CD4-positive, alpha-beta T cell (primary cell): ENCODE data around the gene MTOR. TPM values are rescaled to one million over a fixed set of nuclear protein-coding genes. Genes with fewer than 3 reads are reported as not detected.

ENCODE experiments used
- ATAC-seq: fragments of 200-7000 bp; cut with Tn5 transposase; one replicate; pipeline ENCODE4 v1.10.0; 2022; ENCODE audit warnings: mild to moderate bottlenecking; ENCODE audit not compliant: poor library complexity
- CTCF ChIA-PET: fragments of 350-600 bp; sonication (Branson Sonifier 250); formaldehyde crosslinking; loops from one replicate; lab custom pipeline; 2021; ENCODE audit warnings: antibody characterized with exemption, inconsistent platforms; lab: Charles Lee
- POLR2A ChIA-PET: fragments of 350-600 bp; sonication (Branson Sonifier 250); formaldehyde crosslinking; loops from one replicate; lab custom pipeline; 2021; ENCODE audit warnings: antibody characterized with exemption, inconsistent platforms; lab: Charles Lee
- DNase-seq, 14 experiments: peaks; one replicate each; pipeline ENCODE4 v3.0.0-alpha.2; 2013 to 2020; ENCODE audit warnings: mixed read lengths in 2 of 14
- H3K27ac ChIP-seq, 2 donors: one replicate each; pipeline versions ENCODE4 v1.5.1 to v1.7.0; 2013; ENCODE audit warnings: low read length in 2 of 2, low read depth in 1 of 2, mild to moderate bottlenecking in 1 of 2
- H3K27me3 ChIP-seq, 2 experiments: 1 replicate in 1 of 2; 2 replicates in 1 of 2; pipeline versions ENCODE4 v1.6.1 to v1.7.0; 2013; ENCODE audit warnings: low read length in 2 of 2, control low read depth in 1 of 2, mild to moderate bottlenecking in 1 of 2, moderate library complexity in 1 of 2; ENCODE audit not compliant: insufficient read depth in 2 of 2, control insufficient read depth in 1 of 2
- H3K36me3 ChIP-seq: one replicate; pipeline ENCODE4 v1.6.1; 2013; ENCODE audit warnings: low read length, control low read depth; ENCODE audit not compliant: insufficient read depth
- H3K4me1 ChIP-seq: one replicate; pipeline ENCODE4 v1.6.1; 2013; ENCODE audit warnings: low read length, control low read depth; ENCODE audit not compliant: insufficient read depth
- H3K4me3 ChIP-seq: one replicate; pipeline ENCODE4 v1.5.1; 2013; ENCODE audit warnings: mild to moderate bottlenecking, low read length, moderate library complexity
- H3K9me3 ChIP-seq, 2 experiments: 1 replicate in 1 of 2; 2 replicates in 1 of 2; pipeline versions ENCODE4 v1.6.1 to v1.7.0; 2013; ENCODE audit warnings: low read length in 2 of 2, mild to moderate bottlenecking in 2 of 2, control low read depth in 1 of 2, moderate library complexity in 1 of 2; ENCODE audit not compliant: control insufficient read depth in 1 of 2, insufficient read depth in 1 of 2
- H3K27ac Mint-ChIP-seq: one replicate; pipeline ENCODE4 v1.8.0; 2020; ENCODE audit warnings: mixed read lengths
- H3K27me3 Mint-ChIP-seq: one replicate; pipeline ENCODE4 v1.8.0; 2021; ENCODE audit warnings: mixed read lengths
- H3K36me3 Mint-ChIP-seq: one replicate; pipeline ENCODE4 v1.8.0; 2021; ENCODE audit warnings: low read depth, mixed read lengths
- H3K4me1 Mint-ChIP-seq: one replicate; pipeline ENCODE4 v1.8.0; 2021; ENCODE audit warnings: low read depth, mixed read lengths
- H3K4me3 Mint-ChIP-seq: one replicate; pipeline ENCODE4 v1.8.0; 2020; ENCODE audit warnings: mild to moderate bottlenecking, mixed read lengths
- H3K9me3 Mint-ChIP-seq: one replicate; pipeline ENCODE4 v1.8.0; 2020; ENCODE audit warnings: mixed read lengths
- intact Hi-C, 2 experiments: fragments of 100-400 bp; cut with DNase I in 1 of 2; cut with micrococcal nuclease in 1 of 2; formaldehyde crosslinking; loops; one replicate each; pipeline versions ENCODE4 v1.15.1 to v1.9.0; 2023 to 2025; cut with DNase I, micrococcal nuclease
- total RNA-seq, 174 experiments: library from RNA in 2 of 174; stranded (reverse) in 2 of 174; gene quantifications; one replicate each; pipeline ENCODE4 v1.2.3 and lab custom pipeline; 2021 to 2026
- TF ChIP-seq, protein P1 (sequence below): fragments of 200-600 bp; IDR thresholded peaks from one replicate; pipeline ENCODE4 v1.8.0; 2022; ENCODE audit warnings: antibody characterized with exemption, mild to moderate bottlenecking

The MTOR gene
- total RNA-seq, 2 experiments from 2014 or later = 27.3 to 28.9 TPM

DNA sequence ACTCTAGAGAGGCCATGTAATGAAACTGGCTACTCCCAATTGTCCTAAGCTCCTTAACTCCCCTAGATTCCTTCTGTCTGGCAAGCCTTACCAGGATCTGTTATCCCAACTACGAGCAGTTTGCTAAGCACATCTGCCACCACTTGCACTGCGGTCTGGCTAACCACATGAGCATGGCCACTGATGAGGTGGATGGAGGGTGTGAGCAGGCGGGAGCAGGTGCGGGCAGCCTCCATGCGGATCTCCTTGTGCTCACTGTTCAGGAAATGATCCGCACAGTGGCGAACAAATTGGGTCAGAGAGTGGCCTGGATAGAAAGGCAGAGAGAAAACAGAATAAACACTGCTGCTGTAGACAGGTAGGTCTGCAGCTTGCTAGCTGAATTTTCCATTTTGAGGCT lies 24.0 kb downstream of the MTOR start:
- Histone ChIP-seq H3K4me3 (no peak overlapping the region), H3K9me3 (no peaks in the 10 kb centered on the region), H3K36me3 (peaks cover 92% of the 10 kb centered on the region), H3K27me3 (no peaks in the 10 kb centered on the region), H3K27ac (no peak overlapping the region), H3K4me1 (peaks cover 3% of the 10 kb centered on the region)
- DNase-seq (no peak), ATAC-seq (no peak)
- Mint-ChIP-seq H3K4me3 (no peak overlapping the region), H3K4me1 (peaks cover 12% of the 10 kb centered on the region), H3K27ac (no peak overlapping the region), H3K27me3 (no peaks in the 10 kb centered on the region), H3K36me3 (peaks cover 89% of the 10 kb centered on the region), H3K9me3 (no peaks in the 10 kb centered on the region)
- TF ChIP-seq, protein P1, sequence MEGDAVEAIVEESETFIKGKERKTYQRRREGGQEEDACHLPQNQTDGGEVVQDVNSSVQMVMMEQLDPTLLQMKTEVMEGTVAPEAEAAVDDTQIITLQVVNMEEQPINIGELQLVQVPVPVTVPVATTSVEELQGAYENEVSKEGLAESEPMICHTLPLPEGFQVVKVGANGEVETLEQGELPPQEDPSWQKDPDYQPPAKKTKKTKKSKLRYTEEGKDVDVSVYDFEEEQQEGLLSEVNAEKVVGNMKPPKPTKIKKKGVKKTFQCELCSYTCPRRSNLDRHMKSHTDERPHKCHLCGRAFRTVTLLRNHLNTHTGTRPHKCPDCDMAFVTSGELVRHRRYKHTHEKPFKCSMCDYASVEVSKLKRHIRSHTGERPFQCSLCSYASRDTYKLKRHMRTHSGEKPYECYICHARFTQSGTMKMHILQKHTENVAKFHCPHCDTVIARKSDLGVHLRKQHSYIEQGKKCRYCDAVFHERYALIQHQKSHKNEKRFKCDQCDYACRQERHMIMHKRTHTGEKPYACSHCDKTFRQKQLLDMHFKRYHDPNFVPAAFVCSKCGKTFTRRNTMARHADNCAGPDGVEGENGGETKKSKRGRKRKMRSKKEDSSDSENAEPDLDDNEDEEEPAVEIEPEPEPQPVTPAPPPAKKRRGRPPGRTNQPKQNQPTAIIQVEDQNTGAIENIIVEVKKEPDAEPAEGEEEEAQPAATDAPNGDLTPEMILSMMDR = no peak
- POLR2A ChIA-PET = no interaction called here
- CTCF ChIA-PET = interaction anchor here (0.5 to 1.6 kb wide), 2 partner anchors 395 to 408 kb away, joined by 3 read pairs; no protein-coding TSS in a partner anchor
- intact Hi-C loops = no loop called here

GRCh38 chr1:11237356-11237755 lies 25.0 kb downstream of the MTOR start:
- H3K4me1 ChIP-seq = peaks cover 3% of the 10 kb centered on the region
- ATAC-seq (no peak), DNase-seq (no peak)
- peaks cover 91% of the 10 kb centered on the region for H3K36me3 ChIP-seq
- H3K27me3 ChIP-seq = no peaks in the 10 kb centered on the region
- Mint-ChIP-seq H3K27ac (no peak overlapping the region), H3K4me1 (peaks cover 12% of the 10 kb centered on the region), H3K9me3 (no peaks in the 10 kb centered on the region), H3K27me3 (no peaks in the 10 kb centered on the region), H3K36me3 (peaks cover 88% of the 10 kb centered on the region), H3K4me3 (no peak overlapping the region)
- intact Hi-C loops = no loop called here
- no peak overlapping the region for H3K4me3 ChIP-seq
- POLR2A ChIA-PET = no interaction called here
- TF ChIP-seq, protein P1 = no peak
- CTCF ChIA-PET = no interaction called here
- H3K9me3 ChIP-seq = no peaks in the 10 kb centered on the region
- H3K27ac ChIP-seq = no peak overlapping the region

DNA sequence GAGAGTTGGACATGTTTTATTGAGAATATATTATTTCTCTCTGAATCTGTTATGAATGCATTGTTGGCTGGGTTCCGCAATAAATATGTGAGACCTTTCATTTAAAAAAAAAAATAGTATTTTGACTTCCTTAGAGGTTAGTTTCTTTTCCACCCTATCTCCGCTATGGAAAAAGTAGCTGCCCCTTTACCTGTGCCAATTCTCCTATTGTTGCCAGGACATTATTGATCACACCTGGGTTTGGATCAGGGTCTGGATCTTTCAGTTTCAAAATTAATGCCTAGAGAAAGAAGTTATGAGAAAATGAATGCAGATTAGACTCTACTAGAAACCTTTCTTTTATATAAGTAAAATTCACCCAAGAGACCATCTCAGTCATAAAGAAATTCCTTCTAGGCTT lies 29.1 kb downstream of the MTOR start:
- peaks cover 96% of the 10 kb centered on the region for H3K36me3 Mint-ChIP-seq
- Histone ChIP-seq H3K27ac (no peak overlapping the region), H3K27me3 (no peaks in the 10 kb centered on the region), H3K9me3 (no peaks in the 10 kb centered on the region), H3K36me3 (peaks cover 96% of the 10 kb centered on the region), H3K4me1 (peaks cover 3% of the 10 kb centered on the region), H3K4me3 (no peak overlapping the region)
- no peak for ATAC-seq
- POLR2A ChIA-PET = no interaction called here
- H3K9me3 Mint-ChIP-seq = no peaks in the 10 kb centered on the region
- no peak overlapping the region for H3K27ac Mint-ChIP-seq
- no peak for DNase-seq
- CTCF ChIA-PET = no interaction called here
- peaks cover 6% of the 10 kb centered on the region for H3K4me1 Mint-ChIP-seq
- H3K4me3 Mint-ChIP-seq = no peak overlapping the region
- intact Hi-C loops = no loop called here
- no peaks in the 10 kb centered on the region for H3K27me3 Mint-ChIP-seq
- TF ChIP-seq, protein P1 = no peak
